Measurements from ENCODE around the gene NUDT8.
"Not testable (repeated sequence)": the region's sequence is repeated elsewhere in the genome, so short reads cannot be mapped to it uniquely, and the experiment has no call there.

DNA sequence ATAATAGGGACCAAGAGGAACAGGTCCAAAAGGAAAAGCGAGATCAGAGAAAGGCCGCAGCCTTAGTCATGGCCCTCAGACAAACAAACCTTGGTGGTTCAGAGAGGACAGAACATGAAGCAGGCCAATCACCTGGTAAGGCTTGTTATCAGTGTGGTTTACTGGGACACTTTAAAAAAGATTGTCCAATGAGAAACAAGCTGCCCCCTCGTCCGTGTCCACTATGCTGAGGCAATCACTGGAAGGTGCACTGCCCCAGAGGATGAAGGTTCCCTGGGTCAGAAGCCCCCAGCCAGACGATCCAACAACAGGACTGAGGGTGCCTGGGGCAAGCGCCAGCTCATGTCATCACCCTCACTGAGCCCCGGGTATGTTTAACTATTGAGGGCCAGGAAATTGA, 6.8 kb downstream of the NUDT8 start:
- not testable (repeated sequence) for TF ChIP-seq JUNB (IDR thresholded peaks at IDR 0.05; ENCODE audit: unreplicated experiment); EZH2phosphoT487 (IDR thresholded peaks at IDR 0.05; ENCODE audit: unreplicated experiment); CTCF (conservative IDR thresholded peaks at IDR 0.05; ENCODE audit: low read depth in 2 of 2); POLR2AphosphoS5 (IDR thresholded peaks at IDR 0.05; ENCODE audit: low read depth); CREB1 (CRISPR knock-in tag; IDR thresholded peaks at IDR 0.05; ENCODE audit: low read depth); ZNF114 (CRISPR knock-in tag; IDR thresholded peaks at IDR 0.05); EZH2 (IDR thresholded peaks at IDR 0.05; ENCODE audit: low read depth, unreplicated experiment); ZNF331 (CRISPR knock-in tag; IDR thresholded peaks at IDR 0.05; ENCODE audit: low read depth)
- TF ChIP-seq, protein P1, sequence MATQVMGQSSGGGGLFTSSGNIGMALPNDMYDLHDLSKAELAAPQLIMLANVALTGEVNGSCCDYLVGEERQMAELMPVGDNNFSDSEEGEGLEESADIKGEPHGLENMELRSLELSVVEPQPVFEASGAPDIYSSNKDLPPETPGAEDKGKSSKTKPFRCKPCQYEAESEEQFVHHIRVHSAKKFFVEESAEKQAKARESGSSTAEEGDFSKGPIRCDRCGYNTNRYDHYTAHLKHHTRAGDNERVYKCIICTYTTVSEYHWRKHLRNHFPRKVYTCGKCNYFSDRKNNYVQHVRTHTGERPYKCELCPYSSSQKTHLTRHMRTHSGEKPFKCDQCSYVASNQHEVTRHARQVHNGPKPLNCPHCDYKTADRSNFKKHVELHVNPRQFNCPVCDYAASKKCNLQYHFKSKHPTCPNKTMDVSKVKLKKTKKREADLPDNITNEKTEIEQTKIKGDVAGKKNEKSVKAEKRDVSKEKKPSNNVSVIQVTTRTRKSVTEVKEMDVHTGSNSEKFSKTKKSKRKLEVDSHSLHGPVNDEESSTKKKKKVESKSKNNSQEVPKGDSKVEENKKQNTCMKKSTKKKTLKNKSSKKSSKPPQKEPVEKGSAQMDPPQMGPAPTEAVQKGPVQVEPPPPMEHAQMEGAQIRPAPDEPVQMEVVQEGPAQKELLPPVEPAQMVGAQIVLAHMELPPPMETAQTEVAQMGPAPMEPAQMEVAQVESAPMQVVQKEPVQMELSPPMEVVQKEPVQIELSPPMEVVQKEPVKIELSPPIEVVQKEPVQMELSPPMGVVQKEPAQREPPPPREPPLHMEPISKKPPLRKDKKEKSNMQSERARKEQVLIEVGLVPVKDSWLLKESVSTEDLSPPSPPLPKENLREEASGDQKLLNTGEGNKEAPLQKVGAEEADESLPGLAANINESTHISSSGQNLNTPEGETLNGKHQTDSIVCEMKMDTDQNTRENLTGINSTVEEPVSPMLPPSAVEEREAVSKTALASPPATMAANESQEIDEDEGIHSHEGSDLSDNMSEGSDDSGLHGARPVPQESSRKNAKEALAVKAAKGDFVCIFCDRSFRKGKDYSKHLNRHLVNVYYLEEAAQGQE (IDR thresholded peaks at IDR 0.05; ENCODE audit: unreplicated experiment), result not testable (repeated sequence)
- TF ChIP-seq, protein P2, sequence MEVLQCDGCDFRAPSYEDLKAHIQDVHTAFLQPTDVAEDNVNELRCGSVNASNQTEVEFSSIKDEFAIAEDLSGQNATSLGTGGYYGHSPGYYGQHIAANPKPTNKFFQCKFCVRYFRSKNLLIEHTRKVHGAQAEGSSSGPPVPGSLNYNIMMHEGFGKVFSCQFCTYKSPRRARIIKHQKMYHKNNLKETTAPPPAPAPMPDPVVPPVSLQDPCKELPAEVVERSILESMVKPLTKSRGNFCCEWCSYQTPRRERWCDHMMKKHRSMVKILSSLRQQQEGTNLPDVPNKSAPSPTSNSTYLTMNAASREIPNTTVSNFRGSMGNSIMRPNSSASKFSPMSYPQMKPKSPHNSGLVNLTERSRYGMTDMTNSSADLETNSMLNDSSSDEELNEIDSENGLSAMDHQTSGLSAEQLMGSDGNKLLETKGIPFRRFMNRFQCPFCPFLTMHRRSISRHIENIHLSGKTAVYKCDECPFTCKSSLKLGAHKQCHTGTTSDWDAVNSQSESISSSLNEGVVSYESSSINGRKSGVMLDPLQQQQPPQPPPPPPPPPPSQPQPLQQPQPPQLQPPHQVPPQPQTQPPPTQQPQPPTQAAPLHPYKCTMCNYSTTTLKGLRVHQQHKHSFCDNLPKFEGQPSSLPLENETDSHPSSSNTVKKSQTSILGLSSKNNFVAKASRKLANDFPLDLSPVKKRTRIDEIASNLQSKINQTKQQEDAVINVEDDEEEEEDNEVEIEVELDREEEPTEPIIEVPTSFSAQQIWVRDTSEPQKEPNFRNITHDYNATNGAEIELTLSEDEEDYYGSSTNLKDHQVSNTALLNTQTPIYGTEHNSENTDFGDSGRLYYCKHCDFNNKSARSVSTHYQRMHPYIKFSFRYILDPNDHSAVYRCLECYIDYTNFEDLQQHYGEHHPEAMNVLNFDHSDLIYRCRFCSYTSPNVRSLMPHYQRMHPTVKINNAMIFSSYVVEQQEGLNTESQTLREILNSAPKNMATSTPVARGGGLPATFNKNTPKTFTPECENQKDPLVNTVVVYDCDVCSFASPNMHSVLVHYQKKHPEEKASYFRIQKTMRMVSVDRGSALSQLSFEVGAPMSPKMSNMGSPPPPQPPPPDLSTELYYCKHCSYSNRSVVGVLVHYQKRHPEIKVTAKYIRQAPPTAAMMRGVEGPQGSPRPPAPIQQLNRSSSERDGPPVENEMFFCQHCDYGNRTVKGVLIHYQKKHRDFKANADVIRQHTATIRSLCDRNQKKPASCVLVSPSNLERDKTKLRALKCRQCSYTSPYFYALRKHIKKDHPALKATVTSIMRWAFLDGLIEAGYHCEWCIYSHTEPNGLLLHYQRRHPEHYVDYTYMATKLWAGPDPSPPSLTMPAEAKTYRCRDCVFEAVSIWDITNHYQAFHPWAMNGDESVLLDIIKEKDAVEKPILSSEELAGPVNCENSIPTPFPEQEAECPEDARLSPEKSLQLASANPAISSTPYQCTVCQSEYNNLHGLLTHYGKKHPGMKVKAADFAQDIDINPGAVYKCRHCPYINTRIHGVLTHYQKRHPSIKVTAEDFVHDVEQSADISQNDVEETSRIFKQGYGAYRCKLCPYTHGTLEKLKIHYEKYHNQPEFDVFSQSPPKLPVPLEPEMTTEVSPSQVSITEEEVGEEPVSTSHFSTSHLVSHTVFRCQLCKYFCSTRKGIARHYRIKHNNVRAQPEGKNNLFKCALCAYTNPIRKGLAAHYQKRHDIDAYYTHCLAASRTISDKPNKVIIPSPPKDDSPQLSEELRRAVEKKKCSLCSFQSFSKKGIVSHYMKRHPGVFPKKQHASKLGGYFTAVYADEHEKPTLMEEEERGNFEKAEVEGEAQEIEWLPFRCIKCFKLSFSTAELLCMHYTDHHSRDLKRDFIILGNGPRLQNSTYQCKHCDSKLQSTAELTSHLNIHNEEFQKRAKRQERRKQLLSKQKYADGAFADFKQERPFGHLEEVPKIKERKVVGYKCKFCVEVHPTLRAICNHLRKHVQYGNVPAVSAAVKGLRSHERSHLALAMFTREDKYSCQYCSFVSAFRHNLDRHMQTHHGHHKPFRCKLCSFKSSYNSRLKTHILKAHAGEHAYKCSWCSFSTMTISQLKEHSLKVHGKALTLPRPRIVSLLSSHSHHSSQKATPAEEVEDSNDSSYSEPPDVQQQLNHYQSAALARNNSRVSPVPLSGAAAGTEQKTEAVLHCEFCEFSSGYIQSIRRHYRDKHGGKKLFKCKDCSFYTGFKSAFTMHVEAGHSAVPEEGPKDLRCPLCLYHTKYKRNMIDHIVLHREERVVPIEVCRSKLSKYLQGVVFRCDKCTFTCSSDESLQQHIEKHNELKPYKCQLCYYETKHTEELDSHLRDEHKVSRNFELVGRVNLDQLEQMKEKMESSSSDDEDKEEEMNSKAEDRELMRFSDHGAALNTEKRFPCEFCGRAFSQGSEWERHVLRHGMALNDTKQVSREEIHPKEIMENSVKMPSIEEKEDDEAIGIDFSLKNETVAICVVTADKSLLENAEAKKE (CRISPR knock-in tag; IDR thresholded peaks at IDR 0.05), result not testable (repeated sequence)
- TF ChIP-seq, protein P3, sequence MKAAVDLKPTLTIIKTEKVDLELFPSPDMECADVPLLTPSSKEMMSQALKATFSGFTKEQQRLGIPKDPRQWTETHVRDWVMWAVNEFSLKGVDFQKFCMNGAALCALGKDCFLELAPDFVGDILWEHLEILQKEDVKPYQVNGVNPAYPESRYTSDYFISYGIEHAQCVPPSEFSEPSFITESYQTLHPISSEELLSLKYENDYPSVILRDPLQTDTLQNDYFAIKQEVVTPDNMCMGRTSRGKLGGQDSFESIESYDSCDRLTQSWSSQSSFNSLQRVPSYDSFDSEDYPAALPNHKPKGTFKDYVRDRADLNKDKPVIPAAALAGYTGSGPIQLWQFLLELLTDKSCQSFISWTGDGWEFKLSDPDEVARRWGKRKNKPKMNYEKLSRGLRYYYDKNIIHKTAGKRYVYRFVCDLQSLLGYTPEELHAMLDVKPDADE (IDR thresholded peaks at IDR 0.05), result not testable (repeated sequence)

Data from GM23338 (cell line).